GM21515 (cell line): ENCODE data around the gene EFHB.
"Not testable (repeated sequence)": the region's sequence is repeated elsewhere in the genome, so short reads cannot be mapped to it uniquely, and the experiment has no call there.

Experiments used
- ATAC-seq: cut with Tn5 transposase; IDR thresholded peaks from one replicate; pipeline ENCODE4 v1.9.1; 2021; ENCODE audit not compliant: unreplicated experiment

The EFHB gene

DNA sequence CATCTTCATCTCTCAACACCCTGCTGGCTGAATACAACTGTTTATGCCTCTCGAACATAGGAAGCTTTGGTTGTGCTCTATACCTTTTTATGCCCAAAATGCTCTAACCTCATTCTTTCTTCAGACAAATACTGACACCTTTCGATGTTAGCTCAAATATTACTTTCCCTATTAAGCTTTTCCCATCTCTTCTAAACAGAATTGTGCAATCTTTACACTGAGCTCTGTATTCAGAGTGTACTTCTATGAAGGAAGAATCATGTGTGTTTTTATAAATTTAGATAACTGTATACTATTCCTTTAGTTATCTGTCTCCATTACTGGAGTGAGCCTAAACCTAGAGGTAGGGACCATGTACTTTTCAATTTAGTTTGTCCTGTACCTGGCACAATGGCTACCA, 1.6 kb downstream of the EFHB start:
- no peak for ATAC-seq

GRCh38 chr3:19931767-19932188, 2.2 kb downstream of the EFHB start:
- ATAC-seq = peak; percentile 33

GRCh38 chr3:19931180-19931692, 2.8 kb downstream of the EFHB start:
- ATAC-seq = peak; percentile 89

GRCh38 chr3:19920401-19921080, 13.5 kb downstream of the EFHB start:
- ATAC-seq = no peak

- no peak for ATAC-seq
Measured at GRCh38 chr3:19917167-19917566, 16.9 kb downstream of the EFHB start.

DNA sequence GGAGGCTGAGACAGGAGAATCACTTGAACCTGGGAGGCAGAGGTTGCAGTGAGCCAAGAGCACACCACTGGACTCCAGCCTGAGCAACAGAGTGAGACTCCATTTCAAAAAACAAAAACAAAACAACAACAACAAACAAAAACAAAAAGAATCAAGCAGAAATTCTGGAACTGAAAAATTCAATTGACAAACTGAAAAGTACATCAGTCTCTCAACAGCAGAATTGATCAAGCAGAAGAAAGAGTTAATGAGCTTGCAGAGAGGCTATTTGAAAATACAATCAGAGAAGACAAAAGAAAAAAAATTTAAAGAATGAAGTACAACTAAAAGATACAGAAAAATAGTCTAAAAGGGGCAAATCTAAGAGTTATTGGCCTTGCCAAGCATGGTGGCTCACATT, 22.6 kb downstream of the EFHB start:
- ATAC-seq = no peak

DNA sequence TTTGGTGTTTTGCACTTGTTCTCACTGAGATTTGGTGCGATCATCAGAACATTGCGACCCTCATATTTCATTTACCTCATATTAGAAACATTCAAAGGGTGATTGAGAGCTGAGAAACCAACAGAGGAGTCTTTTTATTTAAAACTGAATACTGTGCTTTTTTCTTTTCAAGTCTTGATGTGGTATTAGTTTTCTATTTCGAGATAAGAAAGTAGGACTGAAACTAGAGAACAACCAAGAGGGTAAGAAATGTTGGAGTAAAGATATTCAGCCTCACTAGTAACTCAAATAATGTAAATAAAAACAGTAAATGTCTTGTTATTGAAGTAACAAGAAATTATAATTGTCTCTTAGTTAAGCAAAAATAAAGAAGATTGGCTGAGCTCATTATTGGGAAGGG, 26.5 kb downstream of the EFHB start:
- no peak for ATAC-seq

DNA sequence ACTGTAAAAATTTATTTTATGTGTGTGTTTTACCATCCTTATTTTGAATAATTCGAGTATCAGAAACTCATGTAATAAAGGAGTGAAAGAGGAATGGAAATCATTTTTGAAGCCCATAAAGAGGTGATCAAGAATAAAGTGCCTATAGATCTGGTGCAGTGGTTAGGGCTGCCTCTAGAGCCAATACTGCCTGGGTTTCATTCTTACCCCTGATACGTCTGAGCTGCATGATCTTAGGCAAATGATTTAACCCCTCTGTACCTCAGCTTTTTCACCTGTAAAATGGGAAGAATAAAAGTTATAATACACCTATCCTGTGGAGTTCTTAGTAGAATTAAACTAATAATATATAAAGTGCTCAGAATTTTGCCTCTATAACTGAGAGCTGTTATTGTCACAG, 30.4 kb downstream of the EFHB start:
- no peak for ATAC-seq

GRCh38 chr3:19901918-19902317, 32.1 kb downstream of the EFHB start:
- ATAC-seq = no peak

GRCh38 chr3:19901337-19901736, 32.7 kb downstream of the EFHB start:
- ATAC-seq = no peak

- ATAC-seq = not testable (repeated sequence)
Measured at GRCh38 chr3:19899833-19900232, 34.2 kb downstream of the EFHB start.

DNA sequence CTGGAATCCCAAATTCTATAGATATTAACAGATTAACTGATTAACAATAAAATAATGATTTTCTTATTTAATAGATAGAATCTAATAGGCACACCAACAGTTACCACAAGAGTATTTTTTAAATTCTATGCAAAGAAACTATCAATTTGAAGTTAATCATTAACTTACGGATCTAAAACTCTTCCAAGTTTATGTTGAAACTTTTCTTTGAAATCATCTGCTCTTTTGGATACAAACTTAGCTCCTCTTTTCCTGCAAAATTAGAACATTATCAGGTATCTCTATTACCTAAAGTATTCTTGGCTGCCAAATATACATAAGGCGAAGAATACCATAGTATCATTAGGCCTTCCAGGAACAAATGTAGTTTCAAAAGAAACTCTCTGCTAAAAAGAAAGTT, 34.8 kb downstream of the EFHB start:
- no peak for ATAC-seq

DNA sequence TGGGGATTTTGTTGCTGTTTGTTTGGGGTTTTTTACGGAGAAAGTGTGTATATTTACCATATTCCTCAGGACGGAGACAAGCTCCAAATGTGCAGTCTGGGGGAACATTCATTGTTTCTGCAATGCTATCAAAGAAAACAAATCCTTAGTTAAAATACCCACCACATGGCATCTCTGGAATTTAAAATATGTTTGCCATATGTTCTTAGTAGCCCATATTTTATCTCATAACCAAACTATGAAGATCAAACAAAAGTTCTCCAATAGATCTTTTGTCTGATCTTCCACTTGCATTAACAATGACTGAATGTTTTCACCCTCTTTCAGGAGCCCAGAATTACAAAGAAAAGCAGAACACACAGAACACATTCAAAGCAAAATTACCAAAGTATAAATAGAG, 35.3 kb downstream of the EFHB start:
- ATAC-seq = no peak

DNA sequence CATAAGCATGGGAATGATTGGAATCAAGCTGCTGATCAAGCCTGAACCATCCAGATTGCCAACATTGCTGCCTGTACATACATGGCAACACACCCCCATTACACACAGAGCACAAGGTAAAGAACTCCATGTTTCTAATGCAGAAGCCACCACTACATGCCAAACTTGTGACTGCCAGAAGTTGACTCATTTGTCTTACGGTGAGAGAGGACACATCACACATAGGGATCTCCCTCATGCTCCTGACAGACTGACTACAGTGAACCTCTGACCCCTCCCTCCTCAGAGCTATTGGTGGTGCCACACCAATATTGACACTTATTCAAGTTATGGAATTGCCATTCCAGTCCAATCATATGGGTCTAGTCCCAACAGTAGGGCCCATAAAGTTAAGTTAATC, 42.3 kb downstream of the EFHB start:
- no peak for ATAC-seq

GRCh38 chr3:19888428-19889152, 45.4 kb downstream of the EFHB start:
- no peak for ATAC-seq

DNA sequence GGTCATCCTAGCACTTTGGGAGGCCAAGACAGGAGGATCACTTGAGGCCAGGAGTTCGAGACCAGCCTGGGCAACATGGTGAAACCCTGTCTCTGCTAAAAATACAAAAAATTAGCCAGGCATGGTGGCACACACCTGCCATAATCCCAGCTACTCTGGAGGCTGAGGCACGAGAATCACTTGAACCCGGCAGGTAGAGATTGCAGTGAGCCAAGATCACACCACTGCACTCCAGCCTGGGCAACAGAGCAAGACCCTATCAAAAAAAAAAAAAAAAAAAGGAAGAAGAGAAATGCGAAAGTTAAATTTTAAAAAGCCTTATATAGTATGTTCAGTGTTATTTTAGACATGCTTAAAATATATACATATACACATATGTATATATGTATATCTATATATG, 46.9 kb downstream of the EFHB start:
- ATAC-seq = not testable (repeated sequence)

DNA sequence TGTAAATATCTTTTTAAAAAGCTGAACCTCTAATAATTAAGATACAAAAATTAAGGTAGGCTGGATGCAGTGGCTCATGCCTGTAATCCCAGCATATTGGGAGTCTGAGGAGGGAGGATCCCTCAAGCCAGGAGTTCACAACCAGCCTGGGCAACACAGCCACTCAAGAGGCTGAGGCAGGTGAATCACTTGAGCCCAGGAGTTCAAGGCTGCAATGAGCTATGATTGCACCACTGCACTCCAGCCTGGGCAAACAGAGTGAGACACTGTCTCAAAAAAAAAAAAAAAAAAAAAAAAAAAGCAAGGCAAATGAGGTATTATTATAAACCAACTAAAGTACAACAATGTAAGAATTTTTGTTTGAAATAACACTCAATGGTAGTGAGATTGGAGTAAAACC, 47.6 kb downstream of the EFHB start:
- ATAC-seq = no peak

- ATAC-seq = no peak
Measured at GRCh38 chr3:19885468-19885867, 48.5 kb downstream of the EFHB start.

DNA sequence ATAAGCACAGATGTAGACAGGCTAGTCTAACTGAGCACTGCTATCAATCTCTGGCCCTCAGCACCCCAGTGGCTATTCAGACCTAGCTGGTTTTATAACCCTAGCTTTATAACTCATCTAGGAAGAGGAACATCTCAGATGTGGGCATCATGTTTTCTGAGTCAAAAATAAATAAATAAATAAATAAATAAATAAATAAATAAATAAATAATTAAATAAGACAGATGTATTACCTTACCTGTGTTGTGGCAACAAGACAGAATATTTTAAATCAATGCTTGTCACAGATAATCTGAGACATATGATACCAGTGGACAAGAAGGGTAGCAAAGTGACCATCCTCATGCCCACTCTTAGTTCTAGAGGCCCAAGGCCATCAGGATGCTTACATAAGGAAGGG, 52.2 kb downstream of the EFHB start:
- ATAC-seq = no peak

DNA sequence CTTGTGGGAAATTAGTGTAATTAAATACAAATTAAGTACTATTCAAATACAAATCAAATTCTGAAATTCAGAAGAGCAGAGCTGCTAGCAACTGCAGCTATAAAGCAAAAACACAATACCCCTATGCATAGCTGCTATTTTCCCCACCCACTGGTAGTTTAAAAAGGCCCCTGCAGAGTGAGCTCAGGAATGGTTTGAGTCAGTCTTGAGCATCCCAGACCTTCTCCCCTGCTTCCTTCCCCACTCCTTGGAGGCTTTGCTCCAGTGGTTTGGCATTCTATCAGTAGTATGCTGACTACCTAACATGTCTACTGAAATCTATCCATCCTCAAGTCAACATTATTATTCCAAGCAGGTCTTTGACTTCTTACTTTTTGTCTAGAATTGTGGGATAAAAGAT, 53.0 kb downstream of the EFHB start:
- ATAC-seq = no peak

DNA sequence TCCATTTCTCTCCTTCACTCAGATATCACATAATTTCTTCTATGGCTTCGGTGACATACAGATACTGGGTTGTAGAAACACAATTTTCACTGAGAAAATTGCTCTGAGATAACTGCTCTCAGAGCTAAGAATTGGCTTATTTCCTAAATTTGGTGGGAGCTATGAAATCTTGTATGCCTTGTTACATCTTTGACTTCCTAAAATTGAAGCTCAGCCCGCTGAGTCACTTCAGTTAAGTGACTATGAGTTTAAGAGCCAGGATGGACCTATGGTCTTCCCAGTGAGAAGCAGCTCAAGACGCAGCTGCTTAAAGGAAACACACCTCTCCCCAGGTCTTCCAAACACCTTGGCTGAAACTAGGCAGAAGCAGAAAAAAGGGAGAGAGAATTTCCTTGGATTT, 56.4 kb downstream of the EFHB start:
- ATAC-seq = no peak

DNA sequence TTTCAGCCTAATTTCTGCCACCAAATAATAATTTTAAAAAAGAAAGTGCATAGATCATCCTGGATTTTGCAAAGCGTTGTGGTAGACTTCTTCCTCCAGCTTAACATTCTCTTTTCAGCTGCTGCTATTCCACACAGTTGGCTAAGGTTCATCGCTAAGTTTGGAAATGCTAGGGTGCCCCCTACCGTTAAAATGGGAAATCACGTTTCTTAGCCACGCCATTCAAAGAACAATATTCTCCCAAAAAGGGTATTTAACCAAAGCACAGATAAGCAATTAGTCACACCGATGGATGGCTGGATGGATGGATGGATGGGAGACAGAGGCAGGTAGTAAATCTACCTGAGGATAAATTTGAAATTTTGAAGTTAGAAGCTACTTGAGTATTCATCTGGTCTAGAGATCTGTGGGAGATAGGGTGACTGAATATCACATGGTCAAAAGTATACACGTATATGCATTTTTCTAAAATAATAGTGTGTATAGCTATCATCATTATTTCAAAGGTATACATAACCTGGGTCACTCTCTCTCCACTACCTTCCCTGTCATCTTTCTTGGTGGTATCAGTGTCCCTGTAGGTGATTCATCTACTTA, 67.2 kb downstream of the EFHB start:
- peak; percentile 94 for ATAC-seq
